Kasumi-1 (cell line): ENCODE measurements around the gene BTRC.

Source experiments
- DNase-seq, 2 experiments: peaks; one replicate each; lab custom pipeline; 2025; lab: John Stamatoyannopoulos, UW

The BTRC gene

DNA sequence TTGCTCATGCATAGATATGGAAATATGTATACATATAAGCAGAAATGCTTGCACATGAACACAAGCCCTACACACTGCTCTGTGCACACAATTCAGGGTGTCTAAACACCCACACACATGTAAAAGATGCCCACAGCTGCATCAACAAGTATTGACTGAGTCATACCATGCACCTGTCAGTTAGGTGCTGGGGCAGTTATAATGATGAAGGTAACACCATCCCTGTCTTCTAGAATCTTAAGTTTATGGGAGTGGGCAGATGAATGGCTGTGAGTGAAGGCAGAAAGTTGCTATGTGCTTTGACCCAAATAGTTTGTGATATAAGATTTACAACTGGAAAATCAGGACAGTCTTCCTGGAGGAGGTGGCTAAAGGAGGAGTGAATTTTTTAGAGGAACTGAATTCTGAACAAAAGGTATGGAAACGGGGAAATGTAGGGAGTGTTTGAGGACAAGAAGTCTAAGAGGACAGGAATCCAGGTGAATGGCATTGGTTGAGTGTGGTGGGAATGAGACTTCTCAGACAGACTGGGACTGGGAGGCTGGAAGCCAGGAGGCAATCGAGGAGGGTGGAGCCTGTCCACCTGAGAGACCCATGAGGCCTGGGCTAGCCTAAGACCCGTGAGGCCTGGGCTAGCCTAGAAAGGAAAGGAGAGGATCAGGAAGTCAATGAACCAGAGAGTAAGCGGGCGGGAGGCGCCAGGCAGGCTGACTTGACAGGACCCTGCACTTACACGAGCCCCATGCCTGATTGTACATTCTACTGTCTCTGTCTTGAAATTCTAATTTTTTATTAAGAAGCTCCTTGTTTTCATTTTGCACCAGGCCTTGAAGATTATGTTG lies 213.4 kb downstream of the BTRC start:
- DNase-seq = no peak

DNA sequence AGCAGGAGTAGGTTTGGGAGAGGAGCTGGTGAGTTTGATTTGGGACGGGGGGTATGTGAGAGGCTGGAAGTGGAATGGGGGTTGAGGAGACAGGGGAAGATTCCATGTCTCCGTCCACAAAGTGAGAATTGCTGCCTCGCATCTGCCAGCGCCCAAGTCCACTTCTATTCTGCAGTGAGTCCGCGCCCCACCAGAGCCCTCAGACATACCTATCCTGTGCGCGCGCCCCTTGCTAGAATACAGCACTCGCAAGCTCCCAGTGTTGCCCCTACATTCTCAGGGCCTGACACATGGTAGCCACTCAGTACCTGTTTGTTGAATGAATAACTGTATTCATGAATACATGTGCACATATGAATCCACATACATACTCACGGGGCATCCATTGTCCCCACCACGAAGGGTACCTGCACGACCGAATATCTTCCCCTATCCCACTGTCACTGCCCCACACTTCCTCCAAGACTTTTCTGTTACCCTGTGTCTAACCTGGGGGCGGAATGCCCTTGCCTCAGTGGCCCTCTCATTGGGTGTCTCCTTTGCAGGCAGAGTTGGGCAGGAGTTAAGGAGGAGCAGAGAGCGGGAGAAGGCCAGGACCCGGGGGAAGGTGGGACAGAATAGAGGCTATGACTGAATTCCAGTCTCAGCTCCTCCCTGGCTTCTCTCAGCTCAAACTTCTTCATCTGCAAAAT lies 214.2 kb downstream of the BTRC start:
- no peak for DNase-seq

DNA sequence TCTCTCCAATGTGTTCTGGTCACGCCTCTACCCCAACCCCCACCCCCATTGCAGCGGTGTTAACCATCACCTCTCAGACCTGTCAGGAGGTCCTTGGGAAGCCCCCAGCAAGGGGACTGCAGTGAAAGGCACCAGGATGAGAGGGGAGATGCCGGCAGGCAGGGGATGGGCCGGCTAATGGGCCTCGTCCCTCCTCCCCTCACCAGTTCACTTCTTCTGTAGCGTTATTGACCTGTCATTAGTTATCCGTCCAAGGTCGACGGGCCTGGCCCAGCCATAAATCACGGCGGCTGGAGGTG lies 215.3 kb downstream of the BTRC start:
- DNase-seq = no peak

DNA sequence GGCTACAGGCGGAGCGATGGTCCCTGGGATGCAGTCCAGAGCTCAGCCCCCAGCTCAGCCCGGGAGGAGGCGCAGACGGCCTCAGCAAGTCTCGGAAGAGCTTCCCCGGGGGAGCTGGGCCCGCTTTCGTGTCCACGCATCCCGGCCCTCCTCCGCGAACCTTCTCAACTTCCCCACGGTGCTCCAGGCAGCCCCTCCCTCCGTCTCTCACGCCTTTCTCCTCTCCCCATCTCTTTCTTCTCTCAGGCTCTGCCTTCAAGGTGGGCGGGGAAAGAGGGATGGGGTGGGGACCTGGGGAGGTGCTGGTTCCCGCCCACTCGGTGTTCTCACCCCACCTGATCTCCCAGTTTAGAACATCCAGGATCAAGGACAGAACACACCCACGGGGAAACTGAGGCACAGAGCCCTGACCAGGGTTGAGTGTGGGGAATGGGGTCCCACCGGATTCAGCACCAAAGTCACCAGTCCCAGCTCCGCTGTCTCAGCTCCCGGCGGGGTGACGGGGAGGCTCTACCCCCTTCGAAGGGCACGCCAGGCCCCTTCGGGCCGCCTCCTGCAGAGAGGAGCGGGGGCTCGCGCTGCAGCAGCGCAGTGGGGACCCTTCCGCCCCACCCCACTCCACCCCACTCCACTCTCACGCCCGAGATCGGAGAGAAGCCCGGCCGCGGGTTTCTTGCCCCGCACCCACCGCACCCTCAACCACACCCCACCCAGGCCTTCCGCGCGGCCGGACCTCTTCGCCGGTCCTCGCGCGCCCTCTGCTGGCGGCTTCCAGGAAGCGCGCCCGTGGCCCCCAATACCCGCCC lies 215.9 kb downstream of the BTRC start:
- peak; percentile 71 to 75 for DNase-seq

DNA sequence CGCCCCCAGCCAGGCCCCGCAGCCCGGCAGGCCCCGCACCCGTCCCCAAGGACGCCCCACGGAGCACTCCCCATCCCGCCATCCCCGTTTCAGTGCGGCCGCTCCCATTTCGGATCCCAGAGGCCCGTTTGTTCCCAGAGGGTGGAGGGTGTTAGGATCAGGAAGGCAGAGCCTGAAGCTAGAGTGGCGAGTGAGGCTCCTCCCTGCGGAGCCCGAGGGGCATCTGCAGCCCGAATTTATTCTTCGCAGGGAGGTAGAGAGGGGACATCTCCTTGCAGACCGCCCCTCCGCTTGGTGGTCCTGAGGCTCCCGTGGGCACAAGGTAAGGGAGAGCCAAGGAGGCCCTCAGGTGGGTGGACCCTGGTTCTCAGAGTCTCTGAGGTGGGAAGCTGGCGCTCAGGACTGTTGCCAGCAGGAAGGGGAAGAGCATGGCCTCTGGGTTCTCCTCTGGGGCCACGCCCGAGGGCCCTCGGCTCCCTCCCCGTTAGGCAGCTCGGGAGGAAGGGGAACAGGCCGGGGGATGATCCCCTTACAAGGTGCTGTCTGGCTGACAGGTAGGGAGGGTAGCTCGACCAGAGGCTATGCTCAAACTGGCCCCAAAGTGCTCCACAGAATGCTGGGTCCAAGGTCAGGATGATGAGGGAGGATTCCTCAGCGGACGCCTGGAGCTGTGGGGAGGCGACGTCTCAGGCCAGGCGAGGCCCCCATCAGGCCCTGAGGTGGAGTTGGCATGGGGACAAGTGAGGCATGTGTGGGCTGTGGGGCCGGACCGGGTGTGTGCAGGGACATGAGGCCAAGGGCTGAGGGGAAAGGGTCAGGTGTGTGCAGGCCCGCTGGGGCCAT lies 216.7 kb downstream of the BTRC start:
- DNase-seq = peak; percentile 71 to 84

DNA sequence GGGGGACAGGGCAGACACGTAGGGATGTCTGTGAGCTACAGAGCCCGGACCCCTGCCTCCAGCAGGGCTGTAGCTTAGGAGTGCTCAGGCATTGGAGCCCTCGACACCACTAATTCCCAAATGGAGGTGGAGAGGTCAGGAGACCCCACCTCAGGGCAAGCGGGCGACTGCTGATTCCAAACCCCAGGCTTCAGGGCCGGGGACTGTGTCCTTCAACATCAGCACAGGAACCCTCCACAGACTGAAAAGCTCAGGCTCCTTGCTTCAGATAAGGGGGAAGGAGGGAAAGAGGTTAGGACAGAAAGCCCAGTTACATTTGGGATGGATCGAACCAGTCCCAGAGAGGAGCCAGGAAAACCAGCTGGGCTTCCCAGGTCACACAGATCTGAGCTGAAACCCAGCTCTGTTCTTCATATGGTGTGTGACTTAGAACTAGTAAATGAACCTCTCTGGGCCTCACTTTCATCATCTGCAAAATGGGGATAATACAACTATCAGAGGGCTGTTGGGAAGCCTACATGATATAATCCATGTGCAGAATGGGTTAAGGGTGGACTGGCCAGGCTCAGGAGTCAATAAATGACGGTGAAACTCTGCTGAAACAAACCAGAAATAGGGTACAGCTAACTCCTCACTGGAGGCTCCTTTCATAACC lies 217.4 kb downstream of the BTRC start:
- no peak for DNase-seq

DNA sequence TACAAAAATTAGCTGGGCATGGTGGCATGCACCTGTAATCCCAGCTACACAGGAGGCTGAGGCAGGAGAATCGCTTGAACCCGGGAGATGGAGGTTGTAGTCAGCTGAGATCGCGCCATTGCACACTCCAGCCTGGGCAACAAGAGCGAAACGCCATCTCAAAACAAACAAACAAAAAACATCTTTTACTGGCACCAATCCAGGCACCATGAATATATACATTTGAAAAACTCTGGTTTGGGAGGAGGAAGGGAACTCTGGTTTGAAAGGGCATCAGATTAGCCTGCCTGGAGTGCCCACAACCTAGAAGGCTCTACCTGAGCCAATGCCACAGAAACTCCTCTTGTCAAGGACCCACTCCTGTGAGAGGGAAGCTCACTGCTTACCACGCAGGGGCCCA lies 218.2 kb downstream of the BTRC start:
- no peak for DNase-seq

DNA sequence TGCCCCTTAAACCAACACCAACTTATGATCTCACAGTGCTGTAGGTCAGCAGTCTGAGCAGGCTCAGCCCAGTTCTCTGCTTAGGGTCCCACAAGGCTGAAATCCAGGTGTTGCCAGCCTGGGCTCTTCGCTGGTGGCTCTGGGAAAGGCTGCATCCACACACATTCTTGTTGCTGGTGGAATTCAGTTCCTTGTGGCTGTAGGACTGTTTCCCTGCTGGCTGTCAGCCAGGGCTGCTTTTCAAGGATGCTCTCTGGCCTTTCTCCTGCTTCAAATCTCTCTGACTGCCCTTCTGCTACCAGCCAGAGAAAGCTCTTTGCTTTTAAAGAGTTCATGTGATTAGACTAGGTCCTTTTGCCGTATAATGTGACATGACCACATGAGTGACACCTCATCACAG lies 218.8 kb downstream of the BTRC start:
- DNase-seq = no peak

DNA sequence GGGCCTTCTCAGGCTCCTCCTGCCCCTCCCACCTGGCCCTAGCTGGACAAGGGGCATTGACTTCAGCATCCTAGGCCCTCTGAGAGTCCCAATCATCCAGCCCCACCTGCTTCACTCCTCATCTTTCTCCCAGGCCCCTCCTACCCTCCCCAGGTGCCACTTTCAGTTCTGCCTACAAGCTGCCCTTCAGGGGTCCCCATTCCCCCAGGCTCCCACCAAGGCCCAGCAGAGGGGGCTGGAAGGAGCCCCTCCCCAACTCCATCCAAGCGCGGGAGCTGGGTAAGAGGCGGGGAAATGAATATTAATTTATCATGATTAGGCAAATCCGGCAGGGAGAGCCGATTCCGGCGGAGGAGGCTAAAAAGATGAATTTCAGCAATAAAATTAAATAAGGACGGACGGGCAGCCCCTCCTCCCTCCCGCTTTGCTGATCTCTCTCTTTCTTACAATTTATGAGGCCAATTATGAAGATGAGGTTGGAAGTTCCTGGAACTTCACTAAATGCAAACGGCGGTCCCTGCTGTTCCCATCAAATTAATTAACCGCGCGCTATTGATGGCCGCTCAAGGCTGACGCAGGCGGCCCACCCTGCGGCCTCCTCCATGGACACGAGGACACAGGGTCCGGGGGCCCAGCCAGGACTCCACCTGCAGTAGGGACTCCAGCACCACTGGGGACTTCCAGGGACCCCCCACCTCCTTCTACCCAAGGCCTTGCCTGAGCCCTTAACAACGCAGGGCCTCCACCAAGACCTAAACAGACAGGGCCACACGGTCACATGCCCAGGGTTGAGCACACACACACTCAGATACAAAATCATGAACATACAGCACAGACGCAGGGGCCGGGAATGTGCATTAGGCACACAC lies 220.2 kb downstream of the BTRC start:
- no peak for DNase-seq

DNA sequence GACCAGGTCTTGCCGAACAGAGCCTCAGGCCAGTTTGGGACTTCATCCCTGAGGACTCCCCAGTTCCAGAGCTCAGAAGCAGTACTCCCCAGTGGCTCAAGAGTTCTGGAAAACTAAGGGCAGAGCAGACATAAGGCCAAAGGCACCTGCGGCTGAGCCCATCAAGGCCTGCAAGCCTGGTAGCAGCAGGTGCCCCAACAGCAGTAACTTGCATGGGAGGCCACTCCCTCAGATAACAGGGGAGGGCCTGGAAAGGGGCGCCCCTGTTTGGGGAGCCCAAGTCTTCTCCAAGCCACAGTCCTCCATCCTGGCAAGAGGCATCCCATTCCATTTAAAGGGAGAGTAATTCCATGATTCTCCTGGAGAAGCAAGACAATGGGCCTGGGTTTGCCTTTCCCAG lies 221.1 kb downstream of the BTRC start:
- DNase-seq = no peak

DNA sequence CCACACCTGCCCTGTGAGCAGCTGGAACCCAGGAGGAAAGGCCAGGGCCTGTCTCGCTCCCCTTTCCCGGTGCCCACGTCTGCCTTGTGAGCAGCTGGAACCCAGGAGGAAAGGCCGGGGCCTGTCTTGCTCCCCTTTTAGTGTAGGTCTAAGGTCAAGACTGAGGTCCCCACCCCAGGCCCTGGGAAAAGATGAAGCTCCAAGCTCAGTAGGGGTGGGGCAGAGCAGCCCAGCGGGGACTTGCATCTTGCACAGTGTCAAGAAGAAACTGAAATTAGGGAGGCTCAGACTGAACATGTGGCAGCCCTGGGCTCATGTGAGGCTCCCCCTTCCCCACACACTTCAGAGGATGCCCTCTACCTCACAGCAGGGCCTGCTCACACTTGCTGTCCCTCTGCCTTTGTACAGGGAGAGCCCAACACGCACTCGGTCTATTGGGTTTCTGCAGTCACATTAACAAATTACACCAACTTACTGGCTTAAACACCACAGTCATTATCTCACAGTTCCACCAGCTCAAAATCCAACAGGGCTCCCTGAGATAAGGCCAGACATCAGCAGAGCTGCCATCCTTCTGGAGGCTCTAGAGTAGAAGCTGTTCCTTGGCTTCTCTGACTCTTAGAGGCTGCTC lies 221.7 kb downstream of the BTRC start:
- DNase-seq = no peak

DNA sequence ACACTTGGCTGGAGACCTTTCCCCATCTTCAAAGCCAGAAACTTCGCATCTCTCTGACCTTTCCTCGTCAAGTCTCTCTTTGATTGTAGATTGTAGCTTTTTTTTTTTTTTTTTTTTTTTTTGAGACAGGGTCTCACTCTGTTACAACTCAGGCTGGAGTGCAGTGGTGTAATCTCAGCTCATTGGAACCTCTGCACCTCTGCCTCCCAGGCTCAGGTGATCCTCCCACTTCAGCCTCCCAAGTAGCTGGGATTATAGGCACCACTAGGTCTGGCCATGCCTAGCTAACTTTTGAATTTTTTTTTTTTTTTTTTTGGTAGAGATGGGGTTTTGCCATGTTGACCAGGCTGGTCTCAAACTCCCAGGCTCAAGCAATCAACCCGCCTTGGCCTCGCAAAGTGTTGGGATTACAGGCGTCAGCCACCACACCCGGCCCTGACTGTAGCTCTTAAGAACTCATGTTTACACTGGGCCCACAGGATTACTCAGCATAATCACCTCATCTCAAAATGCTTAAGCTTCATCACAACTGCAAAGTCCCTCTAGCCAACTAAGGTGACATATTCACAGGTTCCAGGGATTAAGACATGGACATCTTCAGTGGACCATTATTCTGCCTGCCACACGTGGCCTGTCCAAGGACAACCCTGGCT lies 222.4 kb downstream of the BTRC start:
- no peak for DNase-seq

DNA sequence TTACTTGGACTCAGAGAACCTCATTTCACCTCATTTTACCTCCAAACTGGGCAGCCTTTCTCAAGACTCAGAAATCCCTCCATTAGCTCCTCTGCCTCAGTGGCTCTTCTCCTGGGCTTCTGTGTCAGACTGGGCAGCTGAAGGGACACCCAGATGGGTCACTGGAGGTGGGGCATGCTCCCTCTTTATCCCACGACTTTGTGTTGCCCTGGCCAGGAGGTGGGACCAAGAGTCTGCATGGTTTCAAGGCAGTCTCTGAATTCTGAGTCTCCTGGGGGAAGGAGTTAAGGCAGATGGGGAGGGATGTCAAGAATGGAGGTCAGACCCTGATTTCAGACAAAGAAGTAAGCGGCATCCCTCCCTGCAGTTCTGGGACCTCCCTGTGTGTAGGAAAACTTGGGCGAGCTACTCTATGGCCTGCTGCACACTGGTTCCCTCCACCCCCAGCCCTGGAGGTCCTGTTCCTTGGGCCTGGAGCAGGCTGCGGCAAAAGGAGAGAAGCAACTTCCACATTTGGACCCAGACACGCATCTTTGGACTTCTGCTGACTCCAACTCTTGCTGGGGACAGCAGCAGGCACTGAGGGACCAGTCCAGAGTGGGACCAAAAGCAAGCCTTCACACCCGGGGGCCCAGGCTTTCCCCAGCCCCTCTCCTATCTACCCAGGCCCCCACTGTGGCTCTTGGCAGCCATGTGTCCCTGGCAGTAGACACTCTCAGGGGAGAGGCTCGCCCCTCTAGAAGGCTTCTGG lies 223.3 kb downstream of the BTRC start:
- DNase-seq = no peak

DNA sequence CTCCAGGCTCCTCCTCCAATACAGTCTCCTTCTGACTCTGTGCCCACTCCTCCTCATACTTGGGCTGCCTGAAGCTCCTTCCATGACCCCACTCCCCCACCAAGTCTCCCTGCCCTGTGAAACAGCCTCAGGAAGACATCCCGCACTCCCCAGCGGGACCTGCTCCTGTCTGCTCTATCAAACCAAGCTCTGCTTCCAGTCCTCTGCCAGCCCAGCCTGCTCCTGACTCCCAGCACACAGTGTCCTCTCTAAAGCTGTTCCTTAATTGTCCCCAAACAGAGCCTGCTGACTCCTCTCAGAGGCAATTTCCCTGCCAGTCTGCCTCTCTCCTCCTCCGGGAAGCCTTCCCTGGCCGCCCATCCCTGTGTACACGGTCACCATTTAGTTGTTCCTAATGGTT lies 224.2 kb downstream of the BTRC start:
- DNase-seq = no peak

DNA sequence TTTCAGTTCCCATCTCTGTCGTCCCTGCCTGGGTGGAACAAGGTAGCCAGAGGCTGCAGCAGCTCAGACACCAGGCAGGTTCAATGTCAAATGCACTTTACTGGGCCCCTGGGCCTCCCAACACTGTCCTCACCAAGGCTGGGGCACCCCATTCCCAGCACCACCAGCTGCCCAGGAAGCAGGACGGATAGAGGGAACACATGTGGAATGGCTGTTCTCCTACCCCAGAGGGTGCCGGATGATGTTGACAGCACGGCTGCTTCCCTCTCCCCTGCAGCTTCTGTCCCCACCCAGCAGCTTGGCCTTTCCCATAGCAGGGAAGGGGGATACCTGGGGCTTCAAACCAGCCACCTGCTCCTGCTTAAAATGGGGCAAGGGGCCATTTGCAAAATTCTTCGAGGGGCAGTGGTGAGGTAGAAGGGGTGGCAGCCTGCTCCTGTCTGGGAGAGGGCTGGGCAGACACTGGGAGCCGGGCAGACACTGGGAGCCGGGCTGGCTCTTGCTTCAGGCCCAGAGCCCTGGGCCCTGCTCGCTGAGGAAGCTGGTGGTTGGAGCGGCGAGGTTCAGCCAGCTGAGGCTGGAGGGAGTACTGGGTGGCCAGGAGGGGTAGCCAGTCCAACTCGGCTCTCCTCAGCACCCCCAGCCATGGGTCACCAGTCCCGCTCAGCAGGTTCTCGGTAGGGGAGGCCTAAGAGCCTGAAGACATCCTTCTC lies 225.0 kb downstream of the BTRC start:
- DNase-seq = no peak

DNA sequence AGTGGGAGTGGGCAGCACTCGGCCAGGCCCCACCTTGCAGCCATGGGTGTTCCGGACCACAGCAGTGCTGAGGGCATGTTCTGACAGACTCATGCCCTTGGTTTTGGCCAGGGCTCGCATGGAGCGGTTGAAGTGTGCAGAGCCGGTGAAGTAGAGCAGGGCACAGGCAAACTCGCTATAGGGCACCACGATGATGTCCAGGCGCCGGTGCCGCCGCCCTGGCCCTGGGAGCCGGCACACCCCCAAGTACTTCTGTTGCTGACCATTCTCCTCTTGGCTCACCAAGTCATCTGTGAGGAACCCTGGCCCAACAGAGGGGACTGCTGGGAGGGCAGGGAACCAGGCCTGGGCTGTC lies 225.5 kb downstream of the BTRC start:
- no peak for DNase-seq

DNA sequence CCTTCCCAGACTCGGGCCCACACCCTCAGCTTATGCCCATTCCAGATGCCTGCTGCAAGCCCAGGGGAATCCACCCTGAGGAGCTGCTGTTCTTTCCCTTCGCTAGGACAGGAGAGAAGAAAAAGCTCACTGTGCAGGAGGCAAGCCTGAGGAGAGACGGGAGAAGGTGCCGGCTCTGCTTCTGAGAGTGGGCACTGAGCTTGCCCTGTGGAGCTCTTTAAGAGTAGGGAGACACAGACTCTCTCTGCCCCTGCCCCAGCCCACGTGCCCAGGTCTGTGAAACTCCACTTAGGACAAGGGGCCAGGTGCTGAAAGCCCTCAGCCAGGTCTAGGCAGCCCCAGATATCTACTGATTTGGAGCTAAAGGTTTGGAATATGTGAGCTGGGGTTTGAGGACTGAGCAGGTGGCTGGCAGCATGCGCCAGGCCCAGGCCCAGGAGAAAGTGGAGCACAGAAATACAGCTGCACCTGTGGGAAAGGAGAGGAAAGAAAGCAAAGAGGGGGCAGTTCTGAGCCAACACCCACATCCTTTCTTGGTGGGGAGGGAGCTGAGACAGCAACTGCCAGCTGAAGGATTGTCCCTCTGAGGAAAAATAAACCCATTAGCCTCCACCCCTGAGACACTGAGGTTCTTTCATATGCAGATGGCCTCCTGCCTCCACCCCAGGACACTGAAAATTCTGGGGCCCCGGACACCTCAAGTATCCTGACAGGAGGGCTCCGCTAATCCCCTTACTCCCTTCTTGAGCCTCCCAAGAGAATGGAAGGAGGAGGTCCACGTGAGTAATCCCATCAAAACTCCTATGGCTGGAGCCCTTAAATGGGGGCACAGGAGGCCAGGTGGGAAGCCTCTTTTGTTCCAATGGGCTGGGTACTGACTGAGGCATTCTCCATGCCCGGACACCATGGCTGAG lies 226.8 kb downstream of the BTRC start:
- DNase-seq = no peak
